OCI-LY7 (cell line): ENCODE results near the gene SLC30A1.

Source experiments
- CTCF ChIP-seq: fragments of 200-600 bp; sonication (generic); conservative IDR thresholded peaks from 2 replicates; pipeline ENCODE4 v1.5.1; 2014; ENCODE audit warnings: mild to moderate bottlenecking, antibody characterized with exemption, low read length, moderate library complexity, mixed read lengths
- EZH2phosphoT487 ChIP-seq: fragments of 200-600 bp; sonication (generic); IDR thresholded peaks from 2 replicates; pipeline ENCODE4 v1.6.1; 2018; ENCODE audit warnings: low read depth, borderline replicate concordance, mild to moderate bottlenecking, mixed run types, antibody characterized with exemption, low read length, moderate library complexity, mixed read lengths

DNA sequence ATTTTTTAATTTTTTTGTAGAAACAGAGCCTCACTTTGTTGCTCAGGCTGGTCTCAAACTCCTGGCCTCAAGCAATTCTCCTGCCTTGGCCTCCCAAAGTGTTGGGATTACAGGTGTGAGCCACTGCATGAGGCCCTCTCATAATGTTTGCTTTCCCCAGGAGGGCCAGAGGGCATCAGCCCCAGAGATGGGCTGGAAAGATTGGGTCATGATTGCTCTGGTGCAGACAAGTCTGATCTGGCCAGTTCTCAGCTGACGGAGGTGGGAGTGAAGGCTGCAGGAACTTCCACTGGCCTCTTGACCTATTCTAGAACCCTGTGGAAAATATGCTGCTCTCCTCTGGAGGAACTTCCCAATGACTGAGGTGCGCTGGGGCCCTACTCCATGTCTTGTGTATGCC, 43.6 kb downstream of the SLC30A1 start:
- TF ChIP-seq CTCF (no peak), EZH2phosphoT487 (no peak)
